HG03139 (cell line): ENCODE data around the gene COL5A3.
"Not testable (repeated sequence)": the region's sequence is repeated elsewhere in the genome, so short reads cannot be mapped to it uniquely, and the experiment has no call there.

Source experiments
- ATAC-seq: cut with Tn5 transposase; IDR thresholded peaks from one replicate; pipeline ENCODE4 v1.9.1; 2021; ENCODE audit not compliant: unreplicated experiment

The COL5A3 gene

DNA sequence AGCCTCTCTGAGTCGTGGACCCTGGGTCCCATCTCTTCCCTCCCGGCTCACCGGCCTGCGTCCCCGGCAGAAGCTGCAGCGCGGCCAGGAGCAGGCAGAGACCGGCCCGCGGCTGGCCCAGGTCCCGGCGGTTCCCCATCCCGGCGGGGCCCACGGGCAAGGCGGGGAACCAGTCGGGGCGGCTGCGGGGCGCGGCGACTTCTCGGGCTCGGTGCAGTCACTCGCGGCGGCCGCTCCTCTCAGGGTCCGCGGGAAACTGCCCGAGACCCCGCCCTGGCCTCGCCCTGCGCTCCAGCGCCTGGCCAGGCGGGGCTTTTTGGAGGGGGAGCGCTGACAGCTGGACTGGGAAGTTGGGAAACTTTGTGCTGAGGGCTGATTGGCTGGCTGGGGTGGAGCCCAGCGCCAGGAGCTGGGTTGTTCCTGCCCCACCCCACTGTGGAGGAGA, at the start of gene COL5A3:
COL5A3 (minus strand) TSS at position 258 of the 445 bp plus-strand sequence; CDS start at position 139, 119 bp downstream.
- ATAC-seq = no peak

- ATAC-seq = no peak
Measured at GRCh38 chr19:10052602-10053360, 42.5 kb upstream of the COL5A3 start.

DNA sequence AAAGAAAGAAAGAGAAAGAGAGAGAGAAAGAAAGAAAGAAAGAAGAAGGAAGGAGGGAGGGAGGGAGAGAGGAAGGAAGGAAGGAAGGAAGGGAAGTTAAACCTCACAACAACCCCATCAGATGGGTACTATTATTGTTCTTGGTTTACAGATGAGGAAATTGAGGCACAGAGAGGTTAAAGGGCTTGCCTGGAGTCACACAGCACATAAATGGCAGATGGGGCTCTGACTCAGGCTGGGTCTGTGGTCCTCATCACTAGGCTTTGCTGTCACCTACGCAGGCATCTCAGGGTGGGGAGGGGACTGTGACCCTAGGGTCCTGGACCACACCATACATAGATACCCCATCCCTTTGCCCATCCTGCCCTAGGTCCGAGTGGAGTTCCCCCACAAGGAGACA, 39.3 kb upstream of the COL5A3 start:
- ATAC-seq = no peak

- ATAC-seq = no peak
Measured at GRCh38 chr19:10045371-10045770, 35.1 kb upstream of the COL5A3 start.

GRCh38 chr19:10044390-10044789, 34.1 kb upstream of the COL5A3 start:
- ATAC-seq = no peak

DNA sequence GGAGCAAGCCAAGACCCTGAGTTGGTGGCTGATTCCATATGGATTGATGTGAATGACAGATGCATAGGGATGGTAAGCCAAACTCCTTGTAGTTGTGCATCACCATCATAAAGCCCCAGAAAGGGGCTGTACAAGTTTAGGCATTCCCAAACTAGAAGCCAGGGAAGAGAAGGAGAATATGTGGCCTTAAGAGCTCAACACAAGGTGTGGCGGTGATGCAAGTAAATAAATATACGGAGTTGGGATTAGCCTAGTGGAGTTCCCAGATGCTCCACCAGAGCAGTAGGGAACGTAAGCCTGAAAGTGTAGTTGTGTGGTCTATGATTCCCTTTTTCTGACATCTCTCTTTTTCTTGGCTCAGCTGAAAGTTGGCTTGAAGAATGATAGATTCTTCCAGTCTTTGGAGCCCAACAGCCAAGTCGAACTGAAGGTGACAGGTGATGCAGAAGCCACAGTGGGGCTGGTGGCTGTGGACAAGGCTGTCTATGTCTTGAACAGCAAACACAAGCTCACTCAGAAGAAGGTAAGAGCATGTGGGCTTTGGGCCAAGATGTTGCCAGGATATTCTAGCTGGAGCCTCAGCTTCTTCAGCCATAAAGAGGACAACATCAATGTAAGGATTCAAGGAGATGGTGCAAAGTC, 33.1 kb upstream of the COL5A3 start:
- no peak for ATAC-seq

DNA sequence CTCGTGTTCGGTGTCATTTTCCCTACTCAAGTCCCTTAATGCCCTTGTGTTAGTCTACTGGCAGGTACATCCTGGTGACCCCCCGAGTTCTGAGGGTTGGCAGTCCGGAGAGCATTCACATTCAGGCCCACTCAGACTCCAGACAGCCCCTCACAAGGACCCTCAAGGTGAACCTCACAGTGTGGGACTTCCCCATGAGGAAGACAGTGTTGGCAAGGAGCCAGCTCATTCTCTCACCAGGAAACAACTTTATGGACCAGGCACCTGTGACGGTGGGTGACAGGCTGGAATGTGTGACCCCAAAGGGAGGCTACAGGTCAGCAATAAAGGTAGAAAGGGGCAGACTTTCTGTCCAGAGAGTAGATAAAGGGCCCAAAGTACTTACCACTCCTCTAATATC, 27.5 kb upstream of the COL5A3 start:
- no peak for ATAC-seq

DNA sequence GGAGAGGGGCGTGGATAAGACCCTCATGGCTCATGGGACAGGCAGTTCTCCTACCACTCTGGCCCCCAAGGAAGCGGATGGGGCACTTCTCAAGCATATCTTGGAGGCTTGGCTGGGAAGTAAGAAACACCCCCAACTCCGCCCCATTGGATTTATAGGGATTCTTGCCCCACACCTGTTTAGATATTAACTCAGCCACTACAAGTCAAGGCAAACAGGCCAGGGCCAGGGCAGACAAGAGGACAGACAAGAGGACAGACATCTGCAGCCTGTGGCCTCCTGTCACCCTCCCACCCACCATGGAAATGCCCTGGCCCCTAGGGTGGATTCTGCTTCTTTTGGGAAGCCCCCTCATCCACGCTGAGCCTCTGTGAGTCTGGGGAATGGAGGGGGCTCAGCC, 27.1 kb upstream of the COL5A3 start:
- no peak for ATAC-seq

DNA sequence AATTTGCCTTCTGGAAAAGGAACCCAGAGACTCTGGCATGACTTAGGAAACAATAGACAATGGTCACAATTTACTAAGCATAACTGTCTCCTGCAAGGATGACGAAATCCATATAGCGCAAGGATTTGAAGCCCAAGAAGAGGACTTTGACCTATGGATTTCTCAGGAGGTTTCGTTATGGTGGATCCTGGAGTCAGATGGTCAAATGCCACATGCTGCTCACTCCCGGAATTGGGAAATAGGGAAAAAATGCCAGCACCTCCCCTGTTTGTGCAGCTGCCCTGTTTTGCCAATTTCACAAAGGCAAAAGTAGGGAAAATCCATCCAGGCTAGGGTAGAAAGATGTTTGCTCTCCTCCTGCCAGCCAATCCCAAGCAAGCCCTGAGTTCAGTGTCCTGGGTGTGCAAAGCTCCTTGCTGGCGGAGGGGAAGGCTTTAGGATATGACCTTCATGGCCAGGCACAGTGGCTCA, 26.3 kb upstream of the COL5A3 start:
- no peak for ATAC-seq

DNA sequence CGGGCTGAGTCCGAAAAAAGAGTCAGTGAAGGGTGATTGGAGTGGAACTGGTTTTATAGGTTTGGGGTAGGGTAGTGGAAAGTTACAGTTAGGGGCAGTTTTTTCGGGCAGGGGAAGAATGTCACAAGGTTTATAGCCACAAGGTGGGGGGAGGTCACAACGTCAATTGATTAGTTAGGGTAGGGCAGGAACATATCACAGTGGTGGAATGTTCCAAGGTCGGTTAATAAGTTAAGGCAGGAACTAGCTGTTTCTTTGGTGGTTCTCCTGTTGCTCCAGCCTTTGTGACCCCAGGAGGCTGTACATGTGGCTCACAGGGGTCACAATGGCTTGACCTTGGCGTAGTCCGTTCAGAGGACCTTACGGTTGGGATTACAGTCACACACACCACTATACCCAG, 23.3 kb upstream of the COL5A3 start:
- ATAC-seq = no peak

DNA sequence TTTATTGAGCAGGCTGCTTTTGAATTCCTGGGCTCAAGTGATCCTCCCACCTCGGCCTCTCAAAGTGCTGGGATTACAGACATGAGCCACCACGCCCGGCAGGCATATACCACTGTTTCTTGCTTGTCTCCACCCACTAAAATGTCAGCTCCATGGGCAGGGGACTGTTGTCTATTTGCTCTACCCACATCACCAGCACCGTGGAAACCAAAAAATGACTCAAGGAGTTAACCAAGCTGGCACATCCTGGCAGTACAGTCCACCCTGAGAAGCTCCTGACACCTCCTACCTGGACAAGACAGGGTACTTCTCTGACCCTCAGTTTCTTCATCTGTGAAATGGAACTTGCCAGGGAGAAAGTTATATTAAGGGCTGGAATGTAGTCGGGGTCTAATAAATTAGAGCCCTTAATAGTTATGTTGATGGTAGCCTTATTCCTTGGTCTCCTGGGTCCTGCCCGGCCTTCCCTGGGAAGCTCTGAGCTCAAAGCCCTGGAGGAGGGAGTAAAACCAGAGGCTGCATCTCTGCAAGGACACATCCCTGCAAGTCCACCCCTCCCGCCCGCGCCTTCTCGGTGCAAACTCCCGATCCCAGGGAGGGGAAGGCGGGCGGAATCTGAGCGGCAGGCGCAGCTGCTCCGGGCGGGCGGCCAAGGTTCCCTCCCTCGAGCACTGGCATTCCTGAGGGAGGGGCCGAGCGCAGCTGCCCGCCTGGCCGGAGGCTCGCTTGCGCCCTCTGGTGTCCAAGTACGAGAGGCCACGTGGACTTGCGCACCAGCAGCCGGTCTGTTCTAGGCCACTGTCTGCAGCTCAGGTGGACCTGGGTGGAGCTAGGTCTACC, 17.1 kb upstream of the COL5A3 start:
- no peak for ATAC-seq

- ATAC-seq = no peak
Measured at GRCh38 chr19:10026744-10027143, 16.4 kb upstream of the COL5A3 start.

- not testable (repeated sequence) for ATAC-seq
Measured at GRCh38 chr19:10023096-10023495, 12.8 kb upstream of the COL5A3 start.

- no peak for ATAC-seq
Measured at GRCh38 chr19:10021863-10022262, 11.6 kb upstream of the COL5A3 start.

GRCh38 chr19:10021446-10021845, 11.1 kb upstream of the COL5A3 start:
- ATAC-seq = no peak

- no peak for ATAC-seq
Measured at GRCh38 chr19:10020851-10021250, 10.5 kb upstream of the COL5A3 start.

GRCh38 chr19:10019246-10019645, 8.9 kb upstream of the COL5A3 start:
- ATAC-seq = no peak

GRCh38 chr19:10018786-10019185, 8.5 kb upstream of the COL5A3 start:
- ATAC-seq = no peak

DNA sequence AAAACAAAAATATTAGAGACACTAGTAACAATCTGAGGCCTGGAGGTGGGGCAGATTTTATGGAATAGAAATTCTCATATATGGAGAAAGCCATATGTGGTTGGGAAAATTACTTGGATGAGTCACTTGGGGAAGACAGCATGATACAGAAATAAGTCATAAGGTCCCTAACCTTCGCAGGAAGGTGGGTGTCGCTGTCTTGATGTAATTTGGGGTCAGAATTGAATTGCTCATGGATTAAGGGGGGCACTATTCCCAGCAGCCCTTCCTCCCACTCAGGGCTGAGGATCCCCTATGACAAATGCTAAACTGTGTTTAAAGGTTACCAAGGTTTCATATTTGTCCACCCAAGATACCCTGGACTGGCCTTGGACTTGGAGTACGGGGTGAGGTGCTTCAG, 8.0 kb upstream of the COL5A3 start:
- ATAC-seq = no peak

- ATAC-seq = no peak
Measured at GRCh38 chr19:10013834-10014618, 3.7 kb upstream of the COL5A3 start.

- no peak for ATAC-seq
Measured at GRCh38 chr19:10013316-10013715, 3.0 kb upstream of the COL5A3 start, which contains the start of gene RDH8. TSS of gene RDH8 (plus strand) at chr19:10013483. CDS start at chr19:10013498, 15 bp downstream.
